Stimulated activated effector memory CD8-positive, alpha-beta T cell treated with anti-CD3 and anti-CD28 coated beads, Interleukin-12 subunit alpha, Interleukin-12 subunit beta, amount 100 ng/mL, for 72 hours (primary cell): ENCODE data around the gene FRMD8.

Experiments used
- ATAC-seq: fragments of 150-1000 bp; cut with Tn5 transposase; 2 replicates; pipeline ENCODE4 v1.10.0; 2021
- DNase-seq, 2 donors: peaks; one replicate each; pipeline ENCODE4 v3.0.0; 2021 to 2022; ENCODE audit warnings: low spot score in 2 of 2
- H3K27ac Mint-ChIP-seq: one replicate; pipeline ENCODE4 v1.8.0; 2022; ENCODE audit warnings: mild to moderate bottlenecking, mixed read lengths
- H3K36me3 Mint-ChIP-seq: one replicate; pipeline ENCODE4 v1.8.0; 2022; ENCODE audit warnings: mild to moderate bottlenecking, mixed read lengths
- H3K4me1 Mint-ChIP-seq: one replicate; pipeline ENCODE4 v1.8.0; 2022; ENCODE audit warnings: mixed read lengths
- H3K4me3 Mint-ChIP-seq: one replicate; pipeline ENCODE4 v1.8.0; 2022; ENCODE audit warnings: mild to moderate bottlenecking, mixed read lengths
- H3K9me3 Mint-ChIP-seq: one replicate; pipeline ENCODE4 v1.8.0; 2022; ENCODE audit warnings: mixed read lengths

The FRMD8 gene

DNA sequence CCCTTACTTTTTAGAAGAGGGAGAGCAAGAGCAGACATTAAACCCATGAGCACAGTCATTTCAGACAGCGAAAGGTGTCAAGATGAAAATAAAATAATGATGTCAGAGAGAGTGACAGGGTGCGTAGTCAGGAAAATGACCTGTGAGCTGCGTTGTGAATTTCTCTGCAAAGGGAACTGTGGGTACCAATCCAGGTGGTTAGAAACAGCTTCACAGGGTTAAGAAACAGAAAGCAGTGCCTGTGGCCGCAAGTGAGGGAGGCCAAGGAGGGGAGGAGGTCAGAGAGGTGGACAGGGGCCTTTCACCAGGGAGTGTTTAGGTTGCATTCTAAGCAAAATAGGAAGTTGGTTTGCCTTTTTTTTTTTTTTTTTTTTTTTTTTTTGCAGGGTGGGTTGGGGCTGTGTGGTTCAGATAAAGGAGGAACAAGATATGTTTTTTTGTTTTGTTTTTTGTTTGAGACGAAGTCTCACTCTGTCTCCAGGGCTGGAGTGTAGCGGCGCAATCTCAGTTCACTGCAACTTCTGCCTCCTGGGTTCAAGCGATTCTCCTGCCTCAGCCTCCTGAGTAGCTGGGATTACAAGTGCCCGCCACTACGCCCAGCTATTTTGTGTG lies 24.0 kb upstream of the FRMD8 start:
- DNase-seq, result no peak
- peak overlapping the region; percentile 1 for H3K27ac Mint-ChIP-seq

DNA sequence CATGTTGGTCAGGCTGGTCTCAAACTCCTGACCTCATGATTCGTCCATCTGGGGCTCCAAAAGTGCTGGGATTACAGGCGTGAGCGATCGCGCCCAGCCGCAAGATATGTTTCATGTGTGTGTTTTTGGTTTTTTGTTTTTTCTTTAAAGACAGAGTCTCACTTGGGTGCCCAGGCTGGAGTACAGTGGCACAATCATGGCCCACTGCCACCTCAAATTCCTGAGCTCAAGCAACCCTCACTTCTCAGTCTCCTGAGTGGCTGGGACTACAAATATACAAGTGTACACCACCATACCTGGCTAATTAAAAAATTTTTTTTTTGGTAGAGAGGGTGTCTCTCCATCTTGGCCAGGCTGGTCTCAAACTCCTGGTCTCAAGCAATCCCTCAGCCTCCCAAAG lies 23.5 kb upstream of the FRMD8 start:
- H3K4me3 Mint-ChIP-seq, result no peak overlapping the region
- H3K4me1 Mint-ChIP-seq, result peaks cover 8% of the 10 kb centered on the region
- H3K36me3 Mint-ChIP-seq, result peaks cover 6% of the 10 kb centered on the region
- H3K9me3 Mint-ChIP-seq, result no peaks in the 10 kb centered on the region
- H3K27ac Mint-ChIP-seq, result no peak overlapping the region
- no peak for ATAC-seq
- DNase-seq, result no peak

More for the DNA sequence above, 24.0 kb upstream of the FRMD8 start:
- Mint-ChIP-seq H3K36me3 (peaks cover 6% of the 10 kb centered on the region), H3K9me3 (no peaks in the 10 kb centered on the region), H3K4me3 (no peak overlapping the region), H3K4me1 (peaks cover 8% of the 10 kb centered on the region)
- ATAC-seq, result peak; percentile 80

DNA sequence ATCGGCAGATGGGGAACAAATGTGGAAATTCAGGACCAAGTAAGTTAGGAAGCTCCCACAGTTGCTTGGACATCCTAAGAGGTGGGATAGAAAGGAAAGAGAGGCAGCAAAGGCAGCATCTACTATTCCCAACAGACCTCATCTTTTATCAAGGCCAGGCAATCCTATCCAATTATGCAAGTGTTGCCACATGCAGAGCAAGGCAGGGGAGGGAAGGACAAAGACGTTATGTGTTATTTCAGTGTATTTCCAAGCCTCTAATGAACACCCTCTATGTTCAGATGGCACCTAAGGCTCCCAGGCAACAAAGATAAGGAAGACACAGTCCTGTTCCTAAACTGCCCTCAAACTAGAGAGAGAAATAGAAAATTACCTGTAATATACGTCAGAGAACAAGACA lies 22.7 kb upstream of the FRMD8 start:
- Mint-ChIP-seq H3K4me1 (peaks cover 8% of the 10 kb centered on the region), H3K36me3 (peaks cover 6% of the 10 kb centered on the region), H3K9me3 (no peaks in the 10 kb centered on the region), H3K27ac (no peak overlapping the region), H3K4me3 (no peak overlapping the region)
- DNase-seq (no peak), ATAC-seq (no peak)

DNA sequence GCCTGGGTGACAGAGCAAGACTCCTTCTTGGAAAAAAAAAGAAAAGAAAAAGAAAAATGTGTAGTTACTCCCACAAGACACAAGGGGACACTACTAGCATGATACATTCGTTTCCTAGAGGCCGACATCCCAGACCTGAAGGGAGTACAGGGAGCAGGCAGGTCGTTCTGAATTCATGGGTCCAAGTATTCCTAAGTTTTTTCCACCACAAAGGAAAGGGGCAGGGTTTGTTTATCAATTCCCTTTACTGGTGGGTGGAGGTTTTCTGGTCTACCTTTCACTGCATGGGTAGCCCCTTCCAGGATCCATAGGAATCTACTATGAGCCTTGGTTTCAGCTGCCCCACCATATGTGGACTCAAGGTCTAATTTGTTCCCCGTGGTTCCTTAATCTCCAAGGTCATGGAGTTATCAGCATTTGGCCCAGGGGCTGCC lies 20.1 kb upstream of the FRMD8 start:
- ATAC-seq, result peak; percentile 81

DNA sequence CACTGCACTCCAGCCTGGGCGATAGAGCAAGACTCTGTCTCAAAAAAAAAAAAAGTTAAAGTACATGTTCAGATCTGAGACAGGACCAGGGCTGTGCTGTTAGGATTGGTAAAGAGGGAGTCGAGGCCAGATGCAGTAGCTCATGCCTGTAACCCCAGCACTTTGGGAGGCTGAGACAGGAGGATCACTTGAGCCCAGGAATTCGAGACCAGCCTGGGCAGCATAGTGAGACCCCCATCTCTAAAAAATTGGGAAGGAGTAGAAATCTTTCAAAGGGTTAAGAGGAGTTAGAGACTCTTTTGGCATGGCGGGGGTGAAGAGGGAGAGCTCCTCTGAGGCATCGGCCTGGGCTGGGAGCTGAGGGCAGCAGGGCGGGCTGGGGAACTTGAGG lies 15.8 kb upstream of the FRMD8 start:
- H3K4me3 Mint-ChIP-seq, result no peak overlapping the region

More for the DNA sequence above, 20.1 kb upstream of the FRMD8 start:
- Mint-ChIP-seq H3K9me3 (no peaks in the 10 kb centered on the region), H3K36me3 (peaks cover 6% of the 10 kb centered on the region), H3K4me3 (no peak overlapping the region), H3K4me1 (peaks cover 8% of the 10 kb centered on the region), H3K27ac (no peak overlapping the region)
- DNase-seq, result peak in 1 of 2 donors; percentile 66

DNA sequence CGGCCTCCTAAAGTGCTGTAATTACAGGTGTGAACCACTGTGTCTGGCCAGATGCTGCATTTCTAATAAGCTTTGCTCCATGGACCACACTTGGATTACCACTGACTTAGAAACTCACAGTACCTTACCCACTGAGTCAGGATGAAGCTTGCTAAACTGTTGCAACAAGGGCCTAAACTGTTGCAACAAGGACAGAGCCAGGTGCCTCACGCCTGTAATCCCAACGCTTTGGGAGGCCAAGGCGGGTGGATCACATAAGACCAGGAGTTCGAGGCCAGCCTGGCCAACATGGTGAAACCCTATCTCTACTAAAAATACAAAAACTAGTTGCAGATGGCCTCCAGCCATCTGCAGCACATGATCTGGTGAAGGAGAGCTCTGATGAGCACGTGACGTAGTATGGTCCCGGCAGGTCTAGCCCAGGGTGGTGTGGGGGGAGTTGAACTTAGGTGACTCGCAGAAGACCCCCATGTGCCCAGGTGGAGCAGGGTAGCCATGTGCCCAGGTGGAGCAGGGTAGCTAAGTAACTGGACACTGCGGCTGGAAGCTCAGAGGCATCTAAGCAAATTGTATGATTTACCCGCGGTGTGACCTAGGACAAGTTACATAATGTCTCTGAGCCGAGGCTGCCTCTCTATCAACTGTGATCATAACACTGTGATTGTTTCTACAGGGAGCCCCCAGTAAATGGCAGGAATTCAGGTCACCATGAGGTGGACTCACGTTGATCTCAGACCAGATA lies 12.4 kb upstream of the FRMD8 start:
- H3K36me3 Mint-ChIP-seq, result no peaks in the 10 kb centered on the region
- DNase-seq (no peak), ATAC-seq (no peak)
- no peak overlapping the region for H3K4me3 Mint-ChIP-seq
- no peaks in the 10 kb centered on the region for H3K4me1 Mint-ChIP-seq
- peak overlapping the region; percentile 54 for H3K27ac Mint-ChIP-seq
- H3K9me3 Mint-ChIP-seq, result no peaks in the 10 kb centered on the region

More for the DNA sequence above, 15.8 kb upstream of the FRMD8 start:
- DNase-seq (no peak), ATAC-seq (no peak)
- H3K9me3 Mint-ChIP-seq, result no peaks in the 10 kb centered on the region
- H3K36me3 Mint-ChIP-seq, result no peaks in the 10 kb centered on the region
- H3K4me1 Mint-ChIP-seq, result no peaks in the 10 kb centered on the region
- peak overlapping the region; percentile 77 for H3K27ac Mint-ChIP-seq

DNA sequence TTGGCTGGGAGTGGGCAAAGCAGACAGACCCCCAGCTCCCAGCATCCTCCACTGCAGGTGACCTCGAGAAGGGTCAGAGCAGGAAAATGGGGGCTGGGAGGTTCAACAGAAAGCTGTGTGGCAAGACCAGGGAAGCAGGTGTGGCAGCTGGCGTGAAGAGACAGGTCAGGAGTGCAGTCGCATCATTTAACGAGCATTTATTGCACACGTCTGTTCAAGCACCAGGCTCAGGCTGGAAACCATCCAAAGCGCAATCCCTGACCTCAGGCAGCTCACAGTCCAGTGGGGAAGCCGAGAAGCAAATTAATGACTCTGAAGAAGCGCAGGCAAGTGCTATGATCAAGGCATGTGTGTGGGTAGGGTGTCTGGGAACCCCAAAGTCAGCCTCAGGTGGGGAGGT lies 11.4 kb upstream of the FRMD8 start:
- H3K4me3 Mint-ChIP-seq, result no peak overlapping the region
- H3K36me3 Mint-ChIP-seq, result no peaks in the 10 kb centered on the region
- no peak for DNase-seq
- ATAC-seq, result no peak
- H3K27ac Mint-ChIP-seq, result peak overlapping the region; percentile 54
- no peaks in the 10 kb centered on the region for H3K9me3 Mint-ChIP-seq
- peaks cover 2% of the 10 kb centered on the region for H3K4me1 Mint-ChIP-seq

DNA sequence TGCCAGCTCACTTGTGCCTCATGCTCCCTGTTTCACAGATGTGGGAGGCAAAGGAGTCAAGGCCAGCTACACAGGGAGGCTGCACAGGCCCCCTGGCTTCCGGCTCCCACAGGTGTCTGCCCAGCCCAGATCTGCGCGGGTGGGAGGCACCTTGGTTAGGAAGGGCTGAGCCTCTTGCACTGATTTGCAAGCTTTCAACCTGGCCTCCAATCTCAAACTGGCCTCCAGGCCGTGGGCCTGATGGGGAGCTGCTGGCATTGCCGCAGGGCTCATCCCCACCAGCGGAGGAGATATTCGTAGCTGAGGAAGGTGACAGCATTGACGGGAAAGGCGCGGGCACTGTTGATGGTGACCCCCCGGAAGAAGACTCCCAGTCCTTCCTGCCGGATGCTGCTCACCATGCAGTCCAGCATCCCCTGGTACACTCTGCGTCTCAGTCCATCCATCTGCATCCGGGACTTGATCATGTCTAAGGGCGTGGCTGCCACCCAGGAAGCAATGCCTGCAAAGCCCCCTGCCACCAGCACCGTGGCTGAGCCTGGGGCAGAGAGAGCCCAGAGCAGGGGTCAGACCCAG lies 10.2 kb upstream of the FRMD8 start:
- Mint-ChIP-seq H3K4me3 (no peak overlapping the region), H3K4me1 (peaks cover 5% of the 10 kb centered on the region), H3K36me3 (no peaks in the 10 kb centered on the region), H3K9me3 (no peaks in the 10 kb centered on the region), H3K27ac (no peak overlapping the region)
- no peak for DNase-seq
- no peak for ATAC-seq

DNA sequence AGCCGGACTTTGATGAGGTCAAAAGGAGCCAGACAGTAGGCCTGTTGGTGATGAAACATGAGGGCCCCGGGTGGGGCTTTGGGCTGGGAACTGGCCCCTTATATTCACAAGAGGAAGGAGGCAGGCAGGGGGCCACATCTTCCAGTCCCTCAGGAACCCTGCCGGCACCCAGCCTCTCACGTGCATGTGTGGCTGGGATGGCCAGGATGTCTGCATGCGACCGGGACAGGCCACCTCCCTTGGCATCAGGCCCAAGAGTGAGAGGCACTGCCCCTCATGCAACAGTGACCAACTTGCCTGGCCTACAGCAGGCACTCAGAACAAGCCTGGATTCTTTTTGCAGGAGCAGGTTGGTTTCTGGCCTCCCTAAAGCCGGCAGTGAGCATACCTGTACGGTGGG lies 9.4 kb upstream of the FRMD8 start:
- Mint-ChIP-seq H3K4me1 (peaks cover 12% of the 10 kb centered on the region), H3K4me3 (no peak overlapping the region), H3K9me3 (no peaks in the 10 kb centered on the region), H3K36me3 (peaks cover 2% of the 10 kb centered on the region), H3K27ac (peak overlapping the region; percentile 77)
- ATAC-seq, result no peak
- no peak for DNase-seq

DNA sequence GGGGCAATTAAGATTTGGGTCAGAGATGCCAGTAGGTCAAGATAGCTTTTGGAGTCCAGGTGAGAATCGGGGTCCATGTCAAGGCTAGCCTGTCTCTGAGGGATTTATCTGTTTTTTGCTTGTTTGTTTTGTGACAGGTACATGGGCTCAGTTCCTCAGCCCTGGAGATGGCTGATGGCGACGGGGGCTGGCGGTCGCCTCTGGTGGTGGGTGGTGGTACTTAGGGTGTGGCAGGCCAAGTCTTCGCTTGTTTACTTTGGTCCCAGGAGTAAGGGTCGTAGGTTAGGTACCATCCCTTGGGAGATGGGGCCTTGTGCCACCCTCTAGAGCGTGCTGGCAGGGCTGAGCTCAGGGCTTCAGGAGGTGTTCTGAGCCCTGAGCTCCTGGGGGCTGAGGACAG lies 8.7 kb upstream of the FRMD8 start:
- peak overlapping the region; percentile 77 for H3K27ac Mint-ChIP-seq
- no peak for ATAC-seq
- no peak overlapping the region for H3K4me3 Mint-ChIP-seq

DNA sequence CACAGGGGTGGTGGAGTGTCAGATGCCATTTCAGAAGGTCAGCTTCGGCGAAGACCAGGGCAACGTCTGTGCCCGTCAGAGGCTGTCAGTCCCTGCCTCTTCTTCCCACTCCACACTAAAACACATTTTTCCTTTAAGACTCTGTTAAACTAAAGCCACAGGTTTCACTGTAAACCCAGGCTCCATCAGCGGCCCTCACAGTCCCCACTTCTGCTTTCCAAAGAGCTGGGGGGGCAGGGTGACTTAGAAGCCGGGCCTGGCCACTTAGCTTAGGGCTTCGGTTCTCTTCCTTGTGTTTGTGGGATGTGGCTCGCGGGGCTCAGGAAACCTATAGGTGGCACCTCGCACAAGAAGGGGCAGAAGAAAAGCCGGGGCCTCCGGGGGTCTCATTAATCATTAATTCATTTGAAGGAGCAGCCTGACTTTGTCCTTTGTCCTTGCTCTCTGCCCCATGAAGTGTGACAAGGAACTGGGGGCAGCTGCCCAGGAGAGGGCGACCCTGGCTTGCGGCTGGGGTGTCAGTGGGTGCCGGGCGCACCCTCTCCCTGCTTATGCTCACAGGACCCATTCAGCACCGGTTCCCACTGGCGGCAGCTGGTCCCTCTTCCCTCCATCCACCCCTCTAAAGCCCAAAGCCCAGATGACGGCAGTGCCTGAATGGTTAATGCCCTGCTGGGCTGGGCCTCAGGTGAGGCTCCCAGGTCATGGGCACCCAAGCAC lies 8.1 kb upstream of the FRMD8 start:
- peak overlapping the region; percentile 77 for H3K27ac Mint-ChIP-seq
- H3K4me1 Mint-ChIP-seq, result peaks cover 26% of the 10 kb centered on the region
- no peaks in the 10 kb centered on the region for H3K9me3 Mint-ChIP-seq
- DNase-seq, result no peak
- peaks cover 15% of the 10 kb centered on the region for H3K36me3 Mint-ChIP-seq
- ATAC-seq, result no peak
- no peak overlapping the region for H3K4me3 Mint-ChIP-seq

More for the DNA sequence above, 8.7 kb upstream of the FRMD8 start:
- Mint-ChIP-seq H3K9me3 (no peaks in the 10 kb centered on the region), H3K36me3 (peaks cover 10% of the 10 kb centered on the region), H3K4me1 (peaks cover 20% of the 10 kb centered on the region)
- DNase-seq, result no peak

DNA sequence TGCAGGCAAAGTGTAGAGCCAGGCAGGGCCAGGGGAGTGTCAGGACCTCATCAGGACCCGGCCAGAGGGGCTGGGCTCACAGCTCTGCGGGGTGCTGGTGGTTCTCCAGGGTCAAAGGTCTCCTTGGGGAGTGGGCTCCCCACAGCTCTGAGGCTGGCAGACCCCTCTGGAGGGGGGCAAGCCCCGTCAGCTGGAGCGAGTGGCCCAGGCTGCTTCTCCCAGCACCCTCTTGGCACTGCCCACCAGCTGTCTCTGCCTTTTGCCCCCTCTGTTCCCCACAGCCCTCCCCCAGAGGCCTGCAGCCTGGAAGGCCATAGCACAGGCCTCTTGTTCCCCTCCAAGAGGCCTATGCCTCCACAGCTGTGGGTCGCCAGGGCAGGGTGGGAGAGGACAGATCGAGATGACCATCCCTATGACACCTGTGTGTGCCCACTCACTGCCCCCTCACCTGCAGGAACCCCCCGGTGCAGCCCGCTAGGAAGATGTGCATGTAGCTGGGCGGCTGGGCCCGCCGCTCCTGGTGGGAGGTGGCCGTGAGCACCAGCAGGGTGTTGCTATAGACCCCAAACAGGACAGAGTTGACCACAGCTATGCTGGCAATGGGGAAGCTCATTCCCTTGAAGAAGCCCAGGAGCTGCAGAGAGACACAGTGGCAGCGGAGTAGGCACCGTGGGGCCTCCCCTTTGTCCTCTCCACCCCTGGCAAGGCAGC lies 7.4 kb upstream of the FRMD8 start:
- ATAC-seq (no peak), DNase-seq (no peak)
- H3K4me3 Mint-ChIP-seq, result no peak overlapping the region
- peak overlapping the region; percentile 58 for H3K27ac Mint-ChIP-seq
- H3K9me3 Mint-ChIP-seq, result no peaks in the 10 kb centered on the region
- peaks cover 16% of the 10 kb centered on the region for H3K36me3 Mint-ChIP-seq
- H3K4me1 Mint-ChIP-seq, result peaks cover 33% of the 10 kb centered on the region

DNA sequence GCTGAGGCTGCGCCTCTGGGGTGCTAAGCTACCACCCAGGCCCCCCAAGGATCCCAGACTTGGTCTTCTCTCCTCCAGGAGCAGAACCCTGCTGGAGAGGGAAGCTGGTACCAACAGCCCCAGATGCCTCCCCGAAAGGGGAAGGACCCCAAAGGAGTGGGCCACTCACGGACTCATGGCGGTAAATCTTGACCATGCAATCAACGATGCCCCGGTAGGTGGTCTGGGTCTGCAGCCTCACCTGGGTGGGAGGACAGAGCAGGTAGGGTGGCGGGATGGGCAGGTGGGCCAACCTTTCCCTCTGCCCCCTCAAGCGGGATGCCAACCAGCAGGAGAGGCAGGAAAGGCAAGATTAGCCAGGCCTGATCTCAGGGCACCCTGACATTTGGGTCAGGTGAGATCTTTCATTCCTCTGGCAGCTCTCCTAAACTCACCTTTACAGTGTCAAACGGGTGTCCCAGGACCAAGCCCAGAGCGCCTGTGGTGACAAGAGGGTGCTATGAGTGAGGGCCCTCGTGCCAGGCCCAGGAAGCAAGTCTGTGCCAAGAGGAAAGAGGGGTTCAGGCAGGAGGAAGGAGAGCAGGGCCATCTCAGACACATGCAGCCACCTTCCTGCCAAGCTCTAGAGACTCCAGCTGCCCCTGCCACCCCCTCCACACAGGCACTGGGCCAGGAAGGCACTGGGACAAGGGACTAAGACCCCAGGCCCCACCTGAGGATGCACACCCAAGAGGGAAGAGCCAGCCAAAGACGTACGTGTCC lies 6.6 kb upstream of the FRMD8 start:
- H3K27ac Mint-ChIP-seq, result peak overlapping the region; percentile 95
- ATAC-seq, result no peak
- peaks cover 17% of the 10 kb centered on the region for H3K36me3 Mint-ChIP-seq
- no peak for DNase-seq
- no peaks in the 10 kb centered on the region for H3K9me3 Mint-ChIP-seq
- peaks cover 41% of the 10 kb centered on the region for H3K4me1 Mint-ChIP-seq
- peak overlapping the region; percentile 92 for H3K4me3 Mint-ChIP-seq

DNA sequence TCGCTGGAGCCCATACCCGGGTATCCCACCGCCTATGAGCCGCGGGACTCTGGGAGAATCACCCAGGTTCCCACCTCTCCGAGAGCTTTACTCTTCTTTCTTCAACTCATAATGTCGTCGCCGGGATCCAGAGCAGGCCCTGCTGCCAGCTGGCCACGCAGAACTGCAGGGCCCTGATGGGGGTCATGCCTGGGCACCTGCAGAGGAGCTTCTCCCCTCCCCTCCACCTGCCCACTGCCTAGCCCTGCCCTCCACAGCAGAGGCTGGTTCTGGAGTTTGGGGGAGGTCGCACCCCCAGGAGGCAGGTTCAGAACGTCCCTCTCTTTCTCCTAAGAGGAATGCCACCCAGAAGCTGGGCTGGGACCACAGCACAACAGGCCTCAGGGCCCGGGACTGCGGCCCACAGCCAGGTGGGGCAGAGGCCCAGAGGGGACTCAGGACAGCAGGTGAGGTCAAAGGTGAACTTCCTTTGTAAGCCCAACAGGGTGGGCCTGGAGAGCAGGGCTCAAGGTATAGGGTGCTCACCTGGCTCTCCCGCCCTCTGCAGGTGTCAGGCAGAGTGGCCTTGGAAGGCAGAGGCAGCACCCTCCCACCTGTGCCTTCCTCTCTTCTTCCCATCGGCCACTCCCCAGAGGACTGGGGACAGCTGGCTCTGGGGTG lies 5.8 kb upstream of the FRMD8 start:
- Mint-ChIP-seq H3K9me3 (no peaks in the 10 kb centered on the region), H3K4me1 (peaks cover 48% of the 10 kb centered on the region), H3K4me3 (peak overlapping the region; percentile 92), H3K36me3 (peaks cover 24% of the 10 kb centered on the region), H3K27ac (peak overlapping the region; percentile 95)
- DNase-seq (no peak), ATAC-seq (no peak)
